ENCODE measurements around the gene KRTAP3-3. TPM values are rescaled to one million over a fixed set of nuclear protein-coding genes. Genes with fewer than 3 reads are reported as not detected.

KRTAP3-3 gene
- total and polyA plus RNA-seq, 2 of the 4 experiments (the other 2 are of a cell fraction): not detected

DNA sequence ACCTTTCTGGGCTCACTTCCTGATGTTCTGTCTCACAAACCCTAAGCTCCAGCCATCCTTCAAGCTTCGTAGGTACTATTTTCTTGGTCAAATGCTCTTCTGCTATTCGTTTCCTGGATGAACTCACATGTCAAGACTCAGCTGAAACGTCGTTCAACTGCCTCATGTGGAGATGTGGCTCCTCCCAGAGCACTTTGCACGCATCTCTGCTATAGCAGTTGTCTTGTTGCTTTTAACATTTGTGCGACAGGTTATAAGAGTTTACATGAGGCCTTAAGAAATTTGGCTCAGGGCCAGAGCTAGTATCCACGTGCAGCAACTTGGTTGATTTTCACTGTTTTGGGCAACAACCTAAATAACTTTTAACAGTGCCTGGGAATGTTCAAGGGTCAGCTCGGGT, 7.0 kb downstream of the KRTAP3-3 start:
- H3K79me1 ChIP-seq (ENCODE audit: low read depth in 1 of 2, low read length in 2 of 2): no peaks in the 10 kb centered on the region
- H3K27me3 ChIP-seq (ENCODE audit: control insufficient read depth, insufficient read depth, low read length): no peaks in the 10 kb centered on the region
- H4K8ac ChIP-seq (ENCODE audit: low read depth in 2 of 2, low read length in 2 of 2): no peak overlapping the region
- H3K4me1 ChIP-seq (ENCODE audit: control insufficient read depth, insufficient read depth, low read length): no peaks in the 10 kb centered on the region
- no peak overlapping the region for H2AK9ac ChIP-seq (replicated peaks; ENCODE audit: low read depth, low read length, poor library complexity)
- TF ChIP-seq MAFK (IDR thresholded peaks at IDR 0.05; ENCODE audit: low read depth, low read length): no peak
- no peak for TF ChIP-seq RCOR1 (IDR thresholded peaks at IDR 0.05; ENCODE audit: insufficient replicate concordance, low read length)
- TF ChIP-seq, protein P1, sequence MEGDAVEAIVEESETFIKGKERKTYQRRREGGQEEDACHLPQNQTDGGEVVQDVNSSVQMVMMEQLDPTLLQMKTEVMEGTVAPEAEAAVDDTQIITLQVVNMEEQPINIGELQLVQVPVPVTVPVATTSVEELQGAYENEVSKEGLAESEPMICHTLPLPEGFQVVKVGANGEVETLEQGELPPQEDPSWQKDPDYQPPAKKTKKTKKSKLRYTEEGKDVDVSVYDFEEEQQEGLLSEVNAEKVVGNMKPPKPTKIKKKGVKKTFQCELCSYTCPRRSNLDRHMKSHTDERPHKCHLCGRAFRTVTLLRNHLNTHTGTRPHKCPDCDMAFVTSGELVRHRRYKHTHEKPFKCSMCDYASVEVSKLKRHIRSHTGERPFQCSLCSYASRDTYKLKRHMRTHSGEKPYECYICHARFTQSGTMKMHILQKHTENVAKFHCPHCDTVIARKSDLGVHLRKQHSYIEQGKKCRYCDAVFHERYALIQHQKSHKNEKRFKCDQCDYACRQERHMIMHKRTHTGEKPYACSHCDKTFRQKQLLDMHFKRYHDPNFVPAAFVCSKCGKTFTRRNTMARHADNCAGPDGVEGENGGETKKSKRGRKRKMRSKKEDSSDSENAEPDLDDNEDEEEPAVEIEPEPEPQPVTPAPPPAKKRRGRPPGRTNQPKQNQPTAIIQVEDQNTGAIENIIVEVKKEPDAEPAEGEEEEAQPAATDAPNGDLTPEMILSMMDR (conservative IDR thresholded peaks at IDR 0.05; ENCODE audit: low read depth, low read length): no peak
- no peak for TF ChIP-seq CHD1 (IDR thresholded peaks at IDR 0.05; ENCODE audit: low read depth, low read length)
- no peak for TF ChIP-seq MXI1 (IDR thresholded peaks at IDR 0.05; ENCODE audit: borderline replicate concordance, low read depth, low read length)
- TF ChIP-seq MAZ (IDR thresholded peaks at IDR 0.05; ENCODE audit: borderline replicate concordance, low read depth, low read length): no peak
- no peak for TF ChIP-seq RFX5 (IDR thresholded peaks at IDR 0.05; ENCODE audit: low read depth, low read length)
- TF ChIP-seq SMC3 (IDR thresholded peaks at IDR 0.05; ENCODE audit: low read depth, low read length): no peak
- no peak for TF ChIP-seq FOS (IDR thresholded peaks at IDR 0.05; ENCODE audit: low read depth, low read length)
- TF ChIP-seq, protein P2, sequence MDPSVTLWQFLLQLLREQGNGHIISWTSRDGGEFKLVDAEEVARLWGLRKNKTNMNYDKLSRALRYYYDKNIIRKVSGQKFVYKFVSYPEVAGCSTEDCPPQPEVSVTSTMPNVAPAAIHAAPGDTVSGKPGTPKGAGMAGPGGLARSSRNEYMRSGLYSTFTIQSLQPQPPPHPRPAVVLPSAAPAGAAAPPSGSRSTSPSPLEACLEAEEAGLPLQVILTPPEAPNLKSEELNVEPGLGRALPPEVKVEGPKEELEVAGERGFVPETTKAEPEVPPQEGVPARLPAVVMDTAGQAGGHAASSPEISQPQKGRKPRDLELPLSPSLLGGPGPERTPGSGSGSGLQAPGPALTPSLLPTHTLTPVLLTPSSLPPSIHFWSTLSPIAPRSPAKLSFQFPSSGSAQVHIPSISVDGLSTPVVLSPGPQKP (IDR thresholded peaks at IDR 0.05; ENCODE audit: borderline replicate concordance, low read depth, low read length): no peak
- no peak for TF ChIP-seq RAD21 (IDR thresholded peaks at IDR 0.05; ENCODE audit: low read length)
- TF ChIP-seq NFE2L2 (IDR thresholded peaks at IDR 0.05; ENCODE audit: low read depth, low read length): no peak
- no peak for TF ChIP-seq BHLHE40 (IDR thresholded peaks at IDR 0.05; ENCODE audit: low read depth, low read length)
- no peak for TF ChIP-seq POLR2A (IDR thresholded peaks at IDR 0.05; ENCODE audit: low read depth, low read length)
- TF ChIP-seq CEBPB (IDR thresholded peaks at IDR 0.05; ENCODE audit: low read depth, low read length): no peak
- no peak overlapping the region for H3K4me3 ChIP-seq (ENCODE audit: insufficient read depth, low read depth, low read length)
- no peak overlapping the region for H2BK120ac ChIP-seq (ENCODE audit: low read depth, low read length)
- no peak for ATAC-seq (ENCODE audit: low read depth)
- in situ Hi-C loops (cut with MboI; ENCODE audit: low sequenced_read_pairs) (no loop called here), dilution Hi-C loops (cut with HindIII; ENCODE audit: low sequenced_read_pairs, unreplicated experiment) (no loop called here), intact Hi-C loops (cut with micrococcal nuclease) (no loop called here)
- no peak overlapping the region for H3K56ac ChIP-seq (ENCODE audit: extremely low read depth, insufficient read depth, low read length)
- H3K9ac ChIP-seq (ENCODE audit: low read depth, low read length): no peak overlapping the region
- no peak overlapping the region for H3K18ac ChIP-seq (ENCODE audit: low read depth, low read length)
- H3K36me3 ChIP-seq (ENCODE audit: control insufficient read depth, insufficient read depth, low read length): no peaks in the 10 kb centered on the region
- no peak overlapping the region for H3K27ac ChIP-seq (ENCODE audit: insufficient read depth, low read length)
- no peaks in the 10 kb centered on the region for H4K20me1 ChIP-seq (ENCODE audit: insufficient read depth, low read length)
- H2AK5ac ChIP-seq (ENCODE audit: low read depth, low read length): no peak overlapping the region
- H3K4me2 ChIP-seq (ENCODE audit: low read depth, low read length): no peak overlapping the region
- H2BK15ac ChIP-seq (ENCODE audit: low read depth, low read length): no peak overlapping the region; the same call in 2 of the 3 replicates
- no peaks in the 10 kb centered on the region for H3K9me3 ChIP-seq (ENCODE audit: control insufficient read depth, insufficient read depth, low read length)
- no peak overlapping the region for H2BK5ac ChIP-seq (ENCODE audit: low read depth, low read length, poor library complexity, severe bottlenecking)
- 58% methylated on average over 4 of the region's 8 CpGs; no CpG with 5 or more reads in 1 of the 2 experiments for WGBS, 2 experiments (ENCODE audit: extremely low coverage in 2 of 2, insufficient read length in 1 of 2)
- no peak overlapping the region for H3K23ac ChIP-seq (ENCODE audit: low read depth, low read length)
- H3K14ac ChIP-seq (replicated peaks; ENCODE audit: low read depth, low read length): no peak overlapping the region; the same call in 1 of the 2 replicates
- no TSS peak for BruUV-seq (replicated peaks)
- ChIA-PET POLR2A (ENCODE audit: unreplicated experiment) (no interaction called here), CTCF (no interaction called here)
- DNase-seq: no peak
- H2BK20ac ChIP-seq (ENCODE audit: low read depth, low read length): no peak overlapping the region
- no peak overlapping the region for H4K5ac ChIP-seq (ENCODE audit: low read depth, low read length)
- peak overlapping the region; percentile 44 for H2AFZ ChIP-seq (replicated peaks; ENCODE audit: low read length, poor library complexity)
- no peak overlapping the region for H4K91ac ChIP-seq (ENCODE audit: insufficient read depth, low read depth, low read length)
- no peaks in the 10 kb centered on the region for H3K9me1 ChIP-seq (ENCODE audit: insufficient read depth, low read length)
- H3K4ac ChIP-seq (ENCODE audit: low read depth, low read length): no peak overlapping the region
